ENCODE measurements around the gene FAM83G. TPM values are rescaled to one million over a fixed set of nuclear protein-coding genes. Genes with fewer than 3 reads are reported as not detected.
"Not testable (repeated sequence)": the region's sequence is repeated elsewhere in the genome, so short reads cannot be mapped to it uniquely, and the experiment has no call there.

FAM83G gene
- total RNA-seq, 1 donor from 2014 or later: 2.2 TPM

DNA sequence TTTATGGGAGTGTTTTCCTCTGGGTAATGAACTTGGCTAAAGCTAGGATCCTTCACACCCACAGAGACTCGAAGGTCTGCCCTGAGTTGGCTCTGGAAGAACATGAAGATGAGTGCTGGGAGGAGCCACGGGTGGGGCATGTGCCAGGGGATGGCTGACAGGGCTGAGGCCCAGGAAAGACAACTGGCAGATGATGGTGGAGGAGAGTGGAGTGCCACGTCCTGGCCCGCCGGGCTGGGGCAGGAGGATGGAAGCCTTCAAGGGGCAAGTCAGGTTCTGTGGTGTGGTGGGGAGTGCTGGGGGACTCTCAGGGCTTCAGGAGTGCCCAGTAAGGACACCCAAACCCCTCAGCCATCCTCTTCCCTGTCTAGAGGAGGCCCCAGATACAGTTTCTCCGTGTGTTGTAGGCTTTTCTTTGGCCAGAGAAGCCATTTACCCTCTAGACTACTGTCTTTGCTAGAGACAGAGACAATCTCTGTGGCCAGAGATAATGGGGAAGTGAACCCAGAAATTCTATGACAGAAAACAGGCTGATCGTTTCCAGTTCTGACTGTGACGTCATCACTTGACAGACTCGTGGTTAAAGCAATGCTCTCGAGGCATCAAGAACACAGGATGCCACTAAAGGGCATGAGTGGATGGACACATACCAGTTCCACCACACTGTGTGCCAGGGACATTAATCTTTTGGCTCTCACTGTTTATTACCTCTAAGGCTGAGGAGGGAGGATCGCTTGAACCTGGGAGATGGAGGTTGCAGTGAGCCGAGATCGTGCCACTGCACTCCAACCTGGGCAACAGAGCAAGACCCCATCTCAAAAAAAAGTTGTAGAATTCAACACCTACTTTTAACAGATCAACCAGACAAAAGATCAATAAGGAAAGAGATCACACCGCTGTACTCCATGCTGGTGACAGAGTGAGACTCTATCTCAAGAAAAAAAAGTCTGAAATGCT lies 71.2 kb downstream of the FAM83G start:
- Histone ChIP-seq H3K4me3 (no peak overlapping the region), H3K27me3 (ENCODE audit: low read depth) (peaks cover 10% of the 10 kb centered on the region), H3K9me3 (replicated peaks) (no peaks in the 10 kb centered on the region), H3K36me3 (peaks cover 31% of the 10 kb centered on the region), H3K27ac (replicated peaks) (no peak overlapping the region), H3K4me1 (no peaks in the 10 kb centered on the region)
- DNase-seq: no peak
- intact Hi-C loops (cut with micrococcal nuclease): no loop called here
- TF ChIP-seq, protein P1, sequence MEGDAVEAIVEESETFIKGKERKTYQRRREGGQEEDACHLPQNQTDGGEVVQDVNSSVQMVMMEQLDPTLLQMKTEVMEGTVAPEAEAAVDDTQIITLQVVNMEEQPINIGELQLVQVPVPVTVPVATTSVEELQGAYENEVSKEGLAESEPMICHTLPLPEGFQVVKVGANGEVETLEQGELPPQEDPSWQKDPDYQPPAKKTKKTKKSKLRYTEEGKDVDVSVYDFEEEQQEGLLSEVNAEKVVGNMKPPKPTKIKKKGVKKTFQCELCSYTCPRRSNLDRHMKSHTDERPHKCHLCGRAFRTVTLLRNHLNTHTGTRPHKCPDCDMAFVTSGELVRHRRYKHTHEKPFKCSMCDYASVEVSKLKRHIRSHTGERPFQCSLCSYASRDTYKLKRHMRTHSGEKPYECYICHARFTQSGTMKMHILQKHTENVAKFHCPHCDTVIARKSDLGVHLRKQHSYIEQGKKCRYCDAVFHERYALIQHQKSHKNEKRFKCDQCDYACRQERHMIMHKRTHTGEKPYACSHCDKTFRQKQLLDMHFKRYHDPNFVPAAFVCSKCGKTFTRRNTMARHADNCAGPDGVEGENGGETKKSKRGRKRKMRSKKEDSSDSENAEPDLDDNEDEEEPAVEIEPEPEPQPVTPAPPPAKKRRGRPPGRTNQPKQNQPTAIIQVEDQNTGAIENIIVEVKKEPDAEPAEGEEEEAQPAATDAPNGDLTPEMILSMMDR (IDR thresholded peaks at IDR 0.05; ENCODE audit: borderline replicate concordance): no peak

DNA sequence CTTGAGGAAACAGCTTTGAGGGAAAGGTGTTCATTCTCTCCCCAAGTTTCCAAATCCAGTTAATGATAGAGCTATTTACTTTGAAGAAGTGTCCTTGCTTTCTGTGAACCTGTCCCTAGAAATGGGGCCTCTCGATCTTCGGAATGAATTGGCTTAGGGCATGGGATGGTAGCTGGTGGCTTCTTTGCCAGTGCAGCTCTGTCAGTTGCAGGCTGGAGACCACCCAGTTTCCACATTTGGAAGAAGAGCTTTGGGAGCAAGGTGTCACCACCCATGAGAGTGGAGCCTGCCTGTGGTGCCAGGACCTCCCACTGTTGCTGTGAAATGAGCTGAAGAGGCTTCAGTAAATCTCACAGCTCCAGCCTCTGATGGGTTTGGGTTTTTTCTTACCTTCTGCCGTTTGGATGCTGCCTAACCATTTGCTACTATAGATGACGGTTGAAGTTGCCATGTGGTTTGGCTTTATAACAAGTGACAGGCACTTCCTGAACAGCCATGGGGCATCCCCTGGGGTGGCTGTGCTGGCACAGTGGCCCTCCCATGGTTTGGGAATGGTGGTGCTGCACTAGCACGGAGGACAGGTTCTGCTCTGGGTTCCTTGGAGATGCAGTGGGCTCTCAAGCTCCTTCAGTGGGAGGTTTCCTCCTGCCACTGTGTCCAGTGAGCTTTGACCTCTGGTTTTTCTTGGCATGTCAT lies 72.1 kb downstream of the FAM83G start:
- DNase-seq: no peak
- peaks cover 10% of the 10 kb centered on the region for H3K27me3 ChIP-seq (ENCODE audit: low read depth)
- no peak overlapping the region for H3K27ac ChIP-seq (replicated peaks)
- H3K36me3 ChIP-seq: peaks cover 32% of the 10 kb centered on the region
- no peaks in the 10 kb centered on the region for H3K9me3 ChIP-seq (replicated peaks)
- intact Hi-C loops (cut with micrococcal nuclease): no loop called here
- TF ChIP-seq, protein P1 (IDR thresholded peaks at IDR 0.05; ENCODE audit: borderline replicate concordance): no peak
- H3K4me3 ChIP-seq: no peak overlapping the region
- H3K4me1 ChIP-seq: no peaks in the 10 kb centered on the region

- DNase-seq: no peak
- peaks cover 42% of the 10 kb centered on the region for H3K36me3 ChIP-seq
- no peaks in the 10 kb centered on the region for H3K27me3 ChIP-seq (ENCODE audit: low read depth)
- H3K9me3 ChIP-seq (replicated peaks): no peaks in the 10 kb centered on the region
- H3K4me1 ChIP-seq: no peaks in the 10 kb centered on the region
- intact Hi-C loops (cut with micrococcal nuclease): no loop called here
- no peak overlapping the region for H3K27ac ChIP-seq (replicated peaks)
- no peak overlapping the region for H3K4me3 ChIP-seq
- TF ChIP-seq, protein P1 (IDR thresholded peaks at IDR 0.05; ENCODE audit: borderline replicate concordance): no peak
Observed at GRCh38 chr17:18928628-18929125, 75.9 kb downstream of the FAM83G start.

DNA sequence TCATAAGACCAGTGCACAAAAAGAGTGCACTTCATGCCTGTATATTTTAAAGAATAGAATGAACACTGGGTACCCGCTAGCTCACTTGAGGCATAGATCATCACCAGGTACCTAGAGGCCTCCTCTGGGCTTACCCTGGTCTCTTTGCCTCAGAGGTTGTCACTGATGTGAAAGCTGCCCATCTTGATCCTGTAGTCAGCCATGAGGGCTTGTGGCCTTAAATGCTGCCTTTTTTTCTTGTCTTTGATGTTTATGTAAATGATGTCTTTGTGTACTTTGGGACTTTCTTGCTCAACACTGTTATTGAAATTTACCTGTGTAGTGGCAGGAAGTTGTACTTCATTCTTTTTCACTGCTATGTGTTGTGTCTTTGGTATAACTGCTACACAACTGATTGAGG lies 79.4 kb downstream of the FAM83G start:
- intact Hi-C loops (cut with micrococcal nuclease): no loop called here

DNA sequence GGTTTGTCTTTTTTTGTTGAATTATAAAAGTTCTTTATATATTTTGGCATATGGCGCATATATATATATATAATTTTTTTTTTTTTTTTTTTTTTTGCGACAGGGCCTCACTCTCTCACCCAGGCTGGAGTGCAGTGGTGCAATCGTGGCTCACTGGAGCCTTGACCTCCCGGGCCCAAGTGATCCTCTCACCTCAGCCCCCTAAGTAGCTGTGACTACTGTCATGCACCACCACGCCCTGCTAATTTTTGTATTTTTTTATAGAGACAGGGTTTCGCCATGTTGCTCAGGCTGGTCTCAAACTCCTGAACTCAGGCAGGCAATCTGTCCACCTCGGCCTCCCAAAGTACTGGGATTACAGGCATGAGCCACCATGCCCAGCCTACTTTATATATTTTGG lies 82.0 kb downstream of the FAM83G start:
- Histone ChIP-seq H3K4me1 (peaks cover 22% of the 10 kb centered on the region), H3K36me3 (peaks cover 16% of the 10 kb centered on the region)
- DNase-seq; H3K27me3 ChIP-seq (ENCODE audit: low read depth); H3K4me3 ChIP-seq; H3K27ac ChIP-seq (replicated peaks); intact Hi-C loops (cut with micrococcal nuclease); H3K9me3 ChIP-seq (replicated peaks): not testable (repeated sequence)

More for the DNA sequence above, 79.4 kb downstream of the FAM83G start:
- H3K9me3 ChIP-seq (replicated peaks): no peaks in the 10 kb centered on the region
- peaks cover 30% of the 10 kb centered on the region for H3K36me3 ChIP-seq
- no peak for DNase-seq
- TF ChIP-seq, protein P1 (IDR thresholded peaks at IDR 0.05; ENCODE audit: borderline replicate concordance): no peak
- H3K4me3 ChIP-seq: no peak overlapping the region
- peaks cover 22% of the 10 kb centered on the region for H3K4me1 ChIP-seq
- H3K27ac ChIP-seq (replicated peaks): no peak overlapping the region
- H3K27me3 ChIP-seq (ENCODE audit: low read depth): no peaks in the 10 kb centered on the region

Data from left ventricle myocardium inferior (tissue), 1 donor.